Endodermal cell (in vitro differentiated cells): ENCODE results near the gene ACVR2A. TPM values are rescaled to one million over a fixed set of nuclear protein-coding genes. Genes with fewer than 3 reads are reported as not detected.

Source experiments
- DNase-seq: peaks from one replicate; pipeline ENCODE4 v3.0.0-alpha.2; 2017
- H3K27ac ChIP-seq: 2 replicates; pipeline ENCODE4 v1.5.1; 2013; ENCODE audit warnings: mild to moderate bottlenecking, low read depth, low read length, moderate library complexity
- H3K27me3 ChIP-seq: 2 replicates; pipeline ENCODE4 v1.6.1; 2013; ENCODE audit warnings: mild to moderate bottlenecking, low read length, moderate library complexity; ENCODE audit not compliant: insufficient read depth, control insufficient read depth, poor library complexity, severe bottlenecking
- H3K36me3 ChIP-seq: 2 replicates; pipeline ENCODE4 v1.7.0; 2013; ENCODE audit warnings: mild to moderate bottlenecking, low read length, moderate library complexity; ENCODE audit not compliant: control insufficient read depth, insufficient read depth
- H3K4me1 ChIP-seq: one replicate; pipeline ENCODE4 v1.7.0; 2013; ENCODE audit warnings: low read length; ENCODE audit not compliant: control insufficient read depth, insufficient read depth
- H3K4me3 ChIP-seq: 2 replicates; pipeline ENCODE4 v1.5.1; 2013; ENCODE audit warnings: mild to moderate bottlenecking, low read length, moderate library complexity
- H3K9ac ChIP-seq: 2 replicates; pipeline ENCODE4 v1.6.1; 2013; ENCODE audit warnings: mild to moderate bottlenecking, low read length, moderate library complexity; ENCODE audit not compliant: poor library complexity, severe bottlenecking; ENCODE audit errors: extremely low read depth
- H3K9me3 ChIP-seq: 2 replicates; pipeline ENCODE4 v1.6.1; 2013; ENCODE audit warnings: mild to moderate bottlenecking, low read length, moderate library complexity; ENCODE audit not compliant: control insufficient read depth
- H3K27ac Mint-ChIP-seq: 2 replicates; pipeline ENCODE4 v1.8.0; 2020; ENCODE audit warnings: mixed read lengths
- H3K27me3 Mint-ChIP-seq: 2 replicates; pipeline ENCODE4 v1.8.0; 2021; ENCODE audit warnings: mild to moderate bottlenecking, mixed read lengths; ENCODE audit not compliant: insufficient read depth
- H3K36me3 Mint-ChIP-seq: 2 replicates; pipeline ENCODE4 v1.8.0; 2020; ENCODE audit warnings: low read depth, mixed read lengths
- H3K4me1 Mint-ChIP-seq: 2 replicates; pipeline ENCODE4 v1.8.0; 2020; ENCODE audit warnings: mixed read lengths
- H3K4me3 Mint-ChIP-seq: 2 replicates; pipeline ENCODE4 v1.8.0; 2020; ENCODE audit warnings: mild to moderate bottlenecking, moderate library complexity, mixed read lengths
- H3K9me3 Mint-ChIP-seq: 2 replicates; pipeline ENCODE4 v1.8.0; 2020; ENCODE audit warnings: mild to moderate bottlenecking, mixed read lengths
- CTCF ChIP-seq: fragments of 200-600 bp; sonication (generic); conservative IDR thresholded peaks from 2 replicates; pipeline ENCODE4 v1.5.0; 2021; ENCODE audit warnings: antibody characterized with exemption, mild to moderate bottlenecking
- WGBS, 2 experiments: methylation state at CpG; one replicate each; pipeline versions ENCODE4 v1.1.5 to v1.1.7; 2013; ENCODE audit warnings: missing lambda C conversion rate in 2 of 2, mixed read lengths in 1 of 2; ENCODE audit not compliant: insufficient coverage in 1 of 2, insufficient read length in 1 of 2; 5-methylcytosine and 5-hydroxymethylcytosine counted together
- total RNA-seq, 2 donors: library from RNA; stranded (reverse); fragmentation: NEBNext Ultra II Directional in 1 of 2; extraction: Animal tissue kit (Norgen Biotek cat#: 25700) in 1 of 2; gene quantifications; 2 replicates in 1 of 2; 3 replicates in 1 of 2; pipeline ENCODE4 v1.2.1, GENCODE V29; 2021

ACVR2A gene
- total RNA-seq, 2 donors from 2014 or later: 19.9 to 24.1 TPM

GRCh38 chr2:147910990-147911473 is 66.2 kb downstream of the ACVR2A start:
- no peak overlapping the region for H3K27ac ChIP-seq
- Mint-ChIP-seq H3K27me3 (no peaks in the 10 kb centered on the region), H3K27ac (no peak overlapping the region), H3K4me1 (peaks cover 3% of the 10 kb centered on the region), H3K9me3 (peaks cover 4% of the 10 kb centered on the region), H3K36me3 (peaks cover 14% of the 10 kb centered on the region), H3K4me3 (no peak overlapping the region)
- H3K27me3 ChIP-seq: no peaks in the 10 kb centered on the region
- peaks cover 35% of the 10 kb centered on the region for H3K36me3 ChIP-seq
- H3K4me3 ChIP-seq: no peak overlapping the region
- DNase-seq: peak; percentile 37
- H3K9me3 ChIP-seq: no peaks in the 10 kb centered on the region
- WGBS, 2 experiments: 0% methylated on average over 2 of the region's 2 CpGs; no CpG with 5 or more reads in 1 of the 2 experiments
- TF ChIP-seq CTCF: peak; percentile 91
- H3K9ac ChIP-seq: no peak overlapping the region
- H3K4me1 ChIP-seq: no peaks in the 10 kb centered on the region

- no peak for TF ChIP-seq CTCF
- WGBS, 2 experiments: 96% methylated on average over 3 of the region's 3 CpGs; no CpG with 5 or more reads in 1 of the 2 experiments
- Mint-ChIP-seq H3K4me3 (no peak overlapping the region), H3K27me3 (no peaks in the 10 kb centered on the region), H3K27ac (peak overlapping the region; percentile 10), H3K36me3 (peaks cover 7% of the 10 kb centered on the region), H3K9me3 (no peaks in the 10 kb centered on the region), H3K4me1 (peaks cover 3% of the 10 kb centered on the region)
- Histone ChIP-seq H3K9me3 (no peaks in the 10 kb centered on the region), H3K27ac (no peak overlapping the region), H3K4me3 (no peak overlapping the region), H3K4me1 (no peaks in the 10 kb centered on the region), H3K9ac (no peak overlapping the region), H3K36me3 (peaks cover 43% of the 10 kb centered on the region), H3K27me3 (no peaks in the 10 kb centered on the region)
- no peak for DNase-seq
Observed at GRCh38 chr2:147913701-147914480, 69.1 kb downstream of the ACVR2A start.

- H3K9me3 ChIP-seq: no peaks in the 10 kb centered on the region
- Mint-ChIP-seq H3K36me3 (peaks cover 23% of the 10 kb centered on the region), H3K9me3 (no peaks in the 10 kb centered on the region), H3K27ac (no peak overlapping the region), H3K4me3 (no peak overlapping the region), H3K27me3 (no peaks in the 10 kb centered on the region), H3K4me1 (no peaks in the 10 kb centered on the region)
- no peak for DNase-seq
- no peaks in the 10 kb centered on the region for H3K4me1 ChIP-seq
- no peaks in the 10 kb centered on the region for H3K27me3 ChIP-seq
- TF ChIP-seq CTCF: no peak
- no peak overlapping the region for H3K27ac ChIP-seq
- H3K36me3 ChIP-seq: peaks cover 62% of the 10 kb centered on the region
- WGBS, 2 experiments: 100% methylated on average over 2 of the region's 2 CpGs; no CpG with 5 or more reads in 1 of the 2 experiments
- H3K4me3 ChIP-seq: no peak overlapping the region
- no peak overlapping the region for H3K9ac ChIP-seq
Observed at GRCh38 chr2:147916067-147916466, 71.2 kb downstream of the ACVR2A start.
